ENCODE measurements around the gene PERP.

Gene PERP

DNA sequence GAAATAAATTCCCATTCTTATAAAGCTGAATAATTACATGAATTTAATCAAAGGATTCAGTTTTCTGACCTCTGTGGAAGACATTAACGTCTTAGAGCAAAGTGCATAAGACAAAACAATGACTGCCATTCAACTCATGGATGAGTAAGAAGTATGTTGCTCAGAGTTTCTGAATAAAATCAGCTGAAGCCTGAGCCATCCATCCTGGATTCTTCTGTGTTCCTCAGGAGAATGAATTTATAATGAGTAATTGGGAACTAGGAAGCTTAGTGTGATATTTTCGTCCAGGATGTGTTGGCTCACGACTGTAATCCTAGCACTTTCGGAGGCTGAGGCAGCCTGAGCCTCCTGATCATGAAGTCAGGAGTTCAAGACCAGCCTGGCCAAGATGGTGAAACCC is 62.8 kb downstream of the PERP start:
- no peak for DNase-seq

All from NCI-H226 (cell line).